ENCODE data around the gene ARID3C.

DNA sequence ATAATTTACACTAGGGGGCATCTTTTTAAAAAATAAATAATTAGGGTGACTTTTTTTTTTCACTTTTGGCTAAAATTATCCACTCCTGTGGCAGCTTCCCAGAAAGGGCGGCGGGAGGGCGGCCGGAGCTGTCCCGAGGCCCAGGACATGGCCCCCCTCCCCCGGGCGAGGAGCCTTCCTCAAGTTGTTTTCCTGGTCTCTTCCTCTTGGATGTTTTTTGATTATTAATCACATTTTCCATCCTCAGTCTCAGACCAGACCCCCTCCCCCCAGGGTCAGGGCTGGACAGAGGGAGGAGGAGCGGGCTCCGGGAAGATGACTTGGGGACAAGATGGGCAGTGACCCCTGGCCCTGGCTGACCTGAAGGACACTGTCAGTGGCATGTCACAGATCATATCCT is 34.7 kb downstream of the ARID3C start:
- TF ChIP-seq, protein P1, sequence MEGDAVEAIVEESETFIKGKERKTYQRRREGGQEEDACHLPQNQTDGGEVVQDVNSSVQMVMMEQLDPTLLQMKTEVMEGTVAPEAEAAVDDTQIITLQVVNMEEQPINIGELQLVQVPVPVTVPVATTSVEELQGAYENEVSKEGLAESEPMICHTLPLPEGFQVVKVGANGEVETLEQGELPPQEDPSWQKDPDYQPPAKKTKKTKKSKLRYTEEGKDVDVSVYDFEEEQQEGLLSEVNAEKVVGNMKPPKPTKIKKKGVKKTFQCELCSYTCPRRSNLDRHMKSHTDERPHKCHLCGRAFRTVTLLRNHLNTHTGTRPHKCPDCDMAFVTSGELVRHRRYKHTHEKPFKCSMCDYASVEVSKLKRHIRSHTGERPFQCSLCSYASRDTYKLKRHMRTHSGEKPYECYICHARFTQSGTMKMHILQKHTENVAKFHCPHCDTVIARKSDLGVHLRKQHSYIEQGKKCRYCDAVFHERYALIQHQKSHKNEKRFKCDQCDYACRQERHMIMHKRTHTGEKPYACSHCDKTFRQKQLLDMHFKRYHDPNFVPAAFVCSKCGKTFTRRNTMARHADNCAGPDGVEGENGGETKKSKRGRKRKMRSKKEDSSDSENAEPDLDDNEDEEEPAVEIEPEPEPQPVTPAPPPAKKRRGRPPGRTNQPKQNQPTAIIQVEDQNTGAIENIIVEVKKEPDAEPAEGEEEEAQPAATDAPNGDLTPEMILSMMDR (IDR thresholded peaks at IDR 0.05), result no peak
- no peak for TF ChIP-seq POLR2A (IDR thresholded peaks at IDR 0.05)
- TF ChIP-seq POLR2AphosphoS5 (IDR thresholded peaks at IDR 0.05; ENCODE audit: insufficient read depth in 1 of 2, low read depth in 1 of 2), result peak in 1 of 2 donors; percentile 63

All from vagina (tissue), 2 donors.